Osteoblast (primary cell): Measurements from ENCODE around the gene ADH6. TPM values are rescaled to one million over a fixed set of nuclear protein-coding genes. Genes with fewer than 3 reads are reported as not detected.

ENCODE experiments used
- DNase-seq: peaks from one replicate; pipeline ENCODE4 v3.0.0; 2011; ENCODE audit warnings: low spot score, mixed read lengths; ENCODE audit not compliant: insufficient read length; ENCODE audit errors: missing footprints
- H2AFZ ChIP-seq: 2 replicates; pipeline ENCODE4 v1.6.0; 2011; ENCODE audit warnings: mild to moderate bottlenecking, low read length
- H3K27ac ChIP-seq: 2 replicates; pipeline ENCODE4 v1.5.1; 2011; ENCODE audit warnings: mild to moderate bottlenecking, low read depth, low read length, moderate library complexity
- H3K27me3 ChIP-seq: 2 replicates; pipeline ENCODE4 v1.6.0; 2012; ENCODE audit warnings: mild to moderate bottlenecking, control low read depth, inconsistent platforms, low read length, moderate library complexity; ENCODE audit not compliant: insufficient read depth
- H3K36me3 ChIP-seq: 2 replicates; pipeline ENCODE4 v1.5.1; 2011; ENCODE audit warnings: mild to moderate bottlenecking, low read length, control low read depth, moderate library complexity; ENCODE audit not compliant: insufficient read depth
- H3K4me1 ChIP-seq: 2 replicates; pipeline ENCODE4 v1.5.1; 2011; ENCODE audit warnings: mild to moderate bottlenecking, low read length, control low read depth, moderate library complexity; ENCODE audit not compliant: insufficient read depth
- H3K4me2 ChIP-seq: 2 replicates; pipeline ENCODE4 v1.6.0; 2011; ENCODE audit warnings: mild to moderate bottlenecking, low read length; ENCODE audit not compliant: insufficient read depth
- H3K4me3 ChIP-seq: fragments of 200-600 bp; sonication (generic); 3 replicates; pipeline ENCODE4 v1.5.1; 2012; ENCODE audit warnings: mild to moderate bottlenecking, low read length, inconsistent platforms; ENCODE audit not compliant: insufficient read depth
- H3K79me2 ChIP-seq: 2 replicates; pipeline ENCODE4 v1.6.0; 2012; ENCODE audit warnings: mild to moderate bottlenecking, low read length, control low read depth, inconsistent platforms; ENCODE audit not compliant: insufficient read depth
- H3K9me3 ChIP-seq: 2 replicates; pipeline ENCODE4 v1.5.1; 2011; ENCODE audit warnings: low read depth, low read length, control low read depth
- H4K20me1 ChIP-seq: 2 replicates; pipeline ENCODE4 v1.6.0; 2012; ENCODE audit warnings: mild to moderate bottlenecking, low read length, control low read depth; ENCODE audit not compliant: insufficient read depth
- total RNA-seq: library from RNA; depleted of rRNA; stranded (reverse); fragments of >200 nt; gene quantifications from 2 replicates; pipeline ENCODE4 v1.2.3, GENCODE V29; 2012
- TF ChIP-seq, protein P1 (sequence below): IDR thresholded peaks from 2 replicates; pipeline ENCODE4 v1.5.1; 2011; ENCODE audit warnings: mild to moderate bottlenecking, low read depth, low read length, moderate library complexity; ENCODE audit errors: extremely low read depth

The ADH6 gene
- total RNA-seq, 1 donor: not detected

- H3K79me2 ChIP-seq: no peaks in the 10 kb centered on the region
- no peak overlapping the region for H2AFZ ChIP-seq
- no peak for DNase-seq
- no peaks in the 10 kb centered on the region for H3K36me3 ChIP-seq
- peaks cover 6% of the 10 kb centered on the region for H3K4me1 ChIP-seq
- no peaks in the 10 kb centered on the region for H3K9me3 ChIP-seq
- no peak overlapping the region for H3K4me3 ChIP-seq
- H3K4me2 ChIP-seq: no peak overlapping the region
- no peak overlapping the region for H3K27ac ChIP-seq
- no peaks in the 10 kb centered on the region for H3K27me3 ChIP-seq
- no peaks in the 10 kb centered on the region for H4K20me1 ChIP-seq
- TF ChIP-seq, protein P1, sequence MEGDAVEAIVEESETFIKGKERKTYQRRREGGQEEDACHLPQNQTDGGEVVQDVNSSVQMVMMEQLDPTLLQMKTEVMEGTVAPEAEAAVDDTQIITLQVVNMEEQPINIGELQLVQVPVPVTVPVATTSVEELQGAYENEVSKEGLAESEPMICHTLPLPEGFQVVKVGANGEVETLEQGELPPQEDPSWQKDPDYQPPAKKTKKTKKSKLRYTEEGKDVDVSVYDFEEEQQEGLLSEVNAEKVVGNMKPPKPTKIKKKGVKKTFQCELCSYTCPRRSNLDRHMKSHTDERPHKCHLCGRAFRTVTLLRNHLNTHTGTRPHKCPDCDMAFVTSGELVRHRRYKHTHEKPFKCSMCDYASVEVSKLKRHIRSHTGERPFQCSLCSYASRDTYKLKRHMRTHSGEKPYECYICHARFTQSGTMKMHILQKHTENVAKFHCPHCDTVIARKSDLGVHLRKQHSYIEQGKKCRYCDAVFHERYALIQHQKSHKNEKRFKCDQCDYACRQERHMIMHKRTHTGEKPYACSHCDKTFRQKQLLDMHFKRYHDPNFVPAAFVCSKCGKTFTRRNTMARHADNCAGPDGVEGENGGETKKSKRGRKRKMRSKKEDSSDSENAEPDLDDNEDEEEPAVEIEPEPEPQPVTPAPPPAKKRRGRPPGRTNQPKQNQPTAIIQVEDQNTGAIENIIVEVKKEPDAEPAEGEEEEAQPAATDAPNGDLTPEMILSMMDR: no peak
These were observed 13.7 kb downstream of the ADH6 start for GRCh38 chr4:99205153-99205979.

DNA sequence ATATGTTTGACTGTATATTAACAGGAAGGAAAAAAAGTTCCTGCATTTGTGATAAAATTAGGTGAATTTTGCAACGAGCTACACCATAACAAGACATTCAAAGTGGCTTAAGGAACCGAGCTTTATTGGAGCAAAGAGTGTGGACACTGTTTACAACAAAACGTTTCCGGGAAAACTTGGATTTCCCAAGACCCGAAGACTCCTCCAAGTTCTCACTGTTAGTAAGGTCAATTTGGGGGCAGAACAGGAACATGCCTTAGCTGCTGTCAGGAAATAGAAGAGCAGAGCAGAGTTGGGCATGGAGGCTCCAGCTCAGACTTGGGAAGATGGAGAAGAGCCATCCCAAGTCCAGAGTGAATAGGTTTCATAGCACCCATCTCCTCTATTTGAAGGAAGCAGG lies 16.5 kb downstream of the ADH6 start:
- TF ChIP-seq, protein P1: no peak
- Histone ChIP-seq H3K27ac (no peak overlapping the region), H3K4me1 (peaks cover 4% of the 10 kb centered on the region), H3K4me3 (no peak overlapping the region), H3K27me3 (no peaks in the 10 kb centered on the region), H3K4me2 (no peak overlapping the region), H4K20me1 (no peaks in the 10 kb centered on the region), H3K9me3 (no peaks in the 10 kb centered on the region), H2AFZ (peak overlapping the region; percentile 62), H3K79me2 (no peaks in the 10 kb centered on the region), H3K36me3 (no peaks in the 10 kb centered on the region)
- DNase-seq: no peak

- H4K20me1 ChIP-seq: no peaks in the 10 kb centered on the region
- H3K27me3 ChIP-seq: no peaks in the 10 kb centered on the region
- H3K9me3 ChIP-seq: no peaks in the 10 kb centered on the region
- no peak overlapping the region for H2AFZ ChIP-seq
- no peaks in the 10 kb centered on the region for H3K79me2 ChIP-seq
- H3K4me2 ChIP-seq: no peak overlapping the region
- H3K4me3 ChIP-seq: no peak overlapping the region
- H3K27ac ChIP-seq: no peak overlapping the region
- H3K36me3 ChIP-seq: no peaks in the 10 kb centered on the region
- TF ChIP-seq, protein P1: no peak
- DNase-seq: no peak
- H3K4me1 ChIP-seq: peaks cover 4% of the 10 kb centered on the region
These were observed 17.0 kb downstream of the ADH6 start for GRCh38 chr4:99202094-99202493.

DNA sequence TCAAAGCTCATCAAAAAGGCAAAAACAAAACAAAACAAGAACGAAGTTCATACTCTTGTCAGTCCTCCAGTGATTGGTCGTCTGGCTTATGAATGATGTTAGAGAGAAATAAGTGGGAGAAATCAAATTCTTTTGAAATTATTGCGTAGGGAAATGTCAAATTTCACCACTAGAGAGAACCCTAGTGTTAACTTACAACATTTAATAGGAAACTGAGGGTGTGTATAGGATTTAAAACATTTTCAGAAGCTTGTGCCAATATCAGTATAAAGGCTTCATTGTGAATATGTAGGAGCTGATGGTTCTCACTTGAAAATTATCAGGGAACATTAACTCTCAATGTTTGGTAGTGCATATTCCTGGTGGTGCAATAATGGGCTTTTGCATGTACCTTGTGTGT lies 17.4 kb downstream of the ADH6 start:
- peak; percentile 17 for DNase-seq
- Histone ChIP-seq H3K36me3 (no peaks in the 10 kb centered on the region), H3K4me3 (no peak overlapping the region), H3K4me1 (peaks cover 4% of the 10 kb centered on the region), H3K4me2 (no peak overlapping the region), H4K20me1 (no peaks in the 10 kb centered on the region), H3K9me3 (no peaks in the 10 kb centered on the region), H2AFZ (peak overlapping the region; percentile 16), H3K27ac (no peak overlapping the region), H3K79me2 (no peaks in the 10 kb centered on the region), H3K27me3 (no peaks in the 10 kb centered on the region)
- TF ChIP-seq, protein P1: peak; percentile 48
